Spleen (tissue), 7 donors: ENCODE data around the gene LDB2.

Experiments used
- CTCF ChIP-seq, 11 experiments: fragments of 200-600 bp in 7 of 11; fragments of 450-650 bp in 4 of 11; sonication (generic) in 4 of 11; IDR thresholded peaks in 8 of 11; conservative IDR thresholded peaks in 3 of 11; 1 replicate in 7 of 11; 2 replicates in 4 of 11; pipeline versions ENCODE4 v1.4.0 to v1.8.0; 2016 to 2021; ENCODE audit warnings: antibody characterized with exemption in 11 of 11, inconsistent platforms in 4 of 11, mild to moderate bottlenecking in 1 of 11
- POLR2A ChIP-seq, 3 donors: fragments of 450-650 bp; IDR thresholded peaks; one replicate each; pipeline ENCODE4 v1.5.1; 2017; ENCODE audit warnings: antibody characterized with exemption in 3 of 3, mild to moderate bottlenecking in 1 of 3
- donor health status: DM: no; HTN: no; CAD: no; lungs with moderate emphysema.
- donor health status: DM: no; HTN: no; CAD: no.
- donor health status: DM: no; HTN: no; CAD: no.

DNA sequence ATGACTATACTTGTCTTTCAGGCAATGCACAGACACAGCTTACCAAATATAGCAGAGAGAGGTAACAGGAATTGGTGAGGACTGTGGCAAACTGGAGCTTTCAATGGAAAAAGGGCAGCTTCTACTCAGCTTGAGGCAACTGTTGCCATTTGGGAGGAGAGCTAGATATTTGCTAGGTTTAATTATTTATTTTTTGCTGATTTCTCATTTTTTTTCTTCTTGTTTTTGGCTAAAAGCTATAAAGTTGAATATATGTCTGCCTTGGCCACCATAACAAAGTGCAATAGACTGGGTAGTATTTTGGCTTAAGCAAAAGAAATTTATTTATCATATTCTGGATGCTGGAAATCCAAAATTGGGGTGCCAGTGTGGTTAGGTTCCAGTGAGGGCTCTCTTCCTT lies 93.9 kb downstream of the LDB2 start:
- TF ChIP-seq POLR2A (IDR thresholded peaks at IDR 0.05) (no peak), CTCF (IDR thresholded peaks at IDR 0.05 in 8 of 11, conservative IDR thresholded peaks at IDR 0.05 in 3 of 11) (no peak)
